Fibroblast of the conjunctiva (primary cell): ENCODE results near the gene FAM53B.
"Not testable (repeated sequence)": the region's sequence is repeated elsewhere in the genome, so short reads cannot be mapped to it uniquely, and the experiment has no call there.

Experiments used
- DNase-seq: peaks from one replicate; pipeline ENCODE4 v3.0.0-alpha.2; 2010; ENCODE audit warnings: low read depth

The FAM53B gene

GRCh38 chr10:124596962-124597845, 147.0 kb downstream of the FAM53B start:
- DNase-seq = no peak

GRCh38 chr10:124596116-124596785, 147.9 kb downstream of the FAM53B start:
- no peak for DNase-seq

GRCh38 chr10:124595143-124595883, 148.9 kb downstream of the FAM53B start:
- no peak for DNase-seq

- no peak for DNase-seq
Measured at GRCh38 chr10:124594240-124594639, 149.9 kb downstream of the FAM53B start.

GRCh38 chr10:124593431-124593985, 150.7 kb downstream of the FAM53B start:
- no peak for DNase-seq

GRCh38 chr10:124592736-124593430, 151.3 kb downstream of the FAM53B start:
- no peak for DNase-seq

- DNase-seq = no peak
Measured at GRCh38 chr10:124592101-124592500, 152.1 kb downstream of the FAM53B start.

GRCh38 chr10:124591123-124591495, 153.1 kb downstream of the FAM53B start:
- DNase-seq = no peak

GRCh38 chr10:124590216-124591122, 153.7 kb downstream of the FAM53B start:
- no peak for DNase-seq

GRCh38 chr10:124589491-124590041, 154.6 kb downstream of the FAM53B start:
- no peak for DNase-seq

- no peak for DNase-seq
Measured at GRCh38 chr10:124588736-124589490, 155.3 kb downstream of the FAM53B start.

GRCh38 chr10:124588341-124588735, 155.8 kb downstream of the FAM53B start:
- not testable (repeated sequence) for DNase-seq

- no peak for DNase-seq
Measured at GRCh38 chr10:124587811-124588211, 156.4 kb downstream of the FAM53B start.

- DNase-seq = no peak
Measured at GRCh38 chr10:124586142-124586541, 158.0 kb downstream of the FAM53B start.

- DNase-seq = no peak
Measured at GRCh38 chr10:124579011-124579399, 165.2 kb downstream of the FAM53B start.

- DNase-seq = no peak
Measured at GRCh38 chr10:124578231-124579010, 165.8 kb downstream of the FAM53B start.

- no peak for DNase-seq
Measured at GRCh38 chr10:124577651-124578050, 166.5 kb downstream of the FAM53B start.

- no peak for DNase-seq
Measured at GRCh38 chr10:124576526-124577420, 167.4 kb downstream of the FAM53B start.
